SH-SY5Y (cell line): ENCODE measurements around the gene RASSF7.

Experiments
- GATA2 ChIP-seq: IDR thresholded peaks from 2 replicates; pipeline ENCODE4 v1.6.1; 2011; ENCODE audit warnings: mild to moderate bottlenecking, low read depth, low read length
- GATA3 ChIP-seq: IDR thresholded peaks from 2 replicates; pipeline ENCODE4 v1.6.1; 2011; ENCODE audit warnings: low read depth, mild to moderate bottlenecking, low read length, moderate library complexity

RASSF7 gene

DNA sequence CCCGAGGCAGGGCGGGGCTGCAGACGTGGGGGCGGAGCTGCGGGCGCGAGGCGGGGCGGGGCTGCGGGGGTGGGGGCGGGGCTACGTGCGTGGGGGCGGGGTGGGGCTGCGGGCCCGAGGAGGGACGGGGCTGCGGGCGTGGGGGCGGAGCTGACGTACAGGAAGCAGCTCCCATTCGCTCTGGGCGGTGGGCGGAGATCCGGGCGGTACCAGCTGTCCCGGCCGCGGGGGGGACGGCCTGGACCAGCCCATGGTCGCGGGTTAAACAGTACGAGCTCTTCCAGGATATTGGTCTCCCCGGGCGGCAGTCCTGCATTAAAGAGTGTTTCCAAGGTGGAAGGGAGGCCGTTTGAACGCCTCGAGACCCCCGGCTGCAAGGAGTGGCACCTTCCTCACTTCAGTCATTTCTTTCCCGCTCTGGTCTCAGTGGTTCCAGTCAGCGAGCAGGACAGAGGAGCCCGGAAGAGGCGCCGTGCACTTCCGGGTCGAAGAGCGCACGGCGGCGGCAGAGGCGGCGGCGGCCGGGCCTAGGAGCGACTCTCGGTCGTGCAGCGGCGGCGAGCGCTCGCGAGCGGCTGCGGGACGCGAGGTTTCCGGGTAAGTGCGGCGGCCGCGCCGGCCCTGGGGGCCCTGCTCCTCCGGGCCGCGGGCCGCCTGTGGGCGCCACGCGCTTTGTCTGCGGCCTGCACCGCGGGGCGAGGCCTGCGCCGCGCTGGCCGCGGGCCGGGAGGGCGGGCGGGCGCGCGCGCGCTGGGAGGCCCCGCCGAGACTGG is 15.4 kb downstream of the RASSF7 start, which contains the start of gene PHRF1:
TSS of gene PHRF1 (plus strand) at position 475 of the 773 bp plus-strand sequence. CDS start 5,043 bp downstream, outside the sequence.
- TF ChIP-seq GATA3 (no peak), GATA2 (no peak)

DNA sequence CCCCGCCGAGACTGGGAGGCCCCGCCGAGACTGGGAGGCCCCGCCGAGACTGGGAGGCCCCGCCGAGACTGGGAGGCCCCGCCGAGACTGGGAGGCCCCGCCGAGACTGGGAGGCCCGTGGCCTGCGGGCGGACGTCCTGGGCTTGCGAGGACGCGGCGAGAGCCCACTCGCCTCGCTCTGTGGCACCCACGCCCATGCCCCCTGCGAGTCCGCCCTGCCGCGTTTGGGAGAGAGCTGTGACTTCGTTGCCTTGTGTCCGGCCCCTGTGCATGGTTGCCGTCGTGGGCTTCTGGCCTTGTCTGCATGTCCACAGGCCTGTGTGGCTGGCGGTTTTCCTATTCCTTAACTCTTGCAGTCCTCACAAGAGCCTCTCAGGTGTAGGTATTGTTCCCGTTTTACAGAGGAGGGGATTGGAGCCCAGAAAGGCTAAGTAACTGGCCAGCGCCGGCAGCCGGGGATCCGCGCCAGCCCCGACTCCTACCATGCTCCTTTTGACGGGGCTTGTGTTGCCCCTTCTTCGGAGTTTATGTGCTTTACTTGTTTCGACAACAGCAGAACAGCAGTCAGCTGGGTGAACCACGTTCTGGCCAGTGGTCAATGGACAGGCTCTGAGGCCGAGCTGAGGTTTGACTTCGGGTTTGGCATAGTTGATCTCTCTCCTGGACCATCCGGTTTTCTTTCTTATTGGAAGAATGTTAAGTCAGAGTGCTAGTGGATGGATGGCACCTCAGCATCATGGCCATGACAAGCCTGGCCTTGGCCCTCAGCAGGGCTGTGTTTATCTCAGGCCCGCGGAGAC is 16.2 kb downstream of the RASSF7 start:
- TF ChIP-seq GATA2 (no peak), GATA3 (no peak)

- TF ChIP-seq GATA3 (no peak), GATA2 (no peak)
Measured at GRCh38 chr11:577611-577894, 16.8 kb downstream of the RASSF7 start.

- no peak for TF ChIP-seq GATA2
- TF ChIP-seq GATA3 = no peak
Measured at GRCh38 chr11:578276-579035, 17.7 kb downstream of the RASSF7 start.

DNA sequence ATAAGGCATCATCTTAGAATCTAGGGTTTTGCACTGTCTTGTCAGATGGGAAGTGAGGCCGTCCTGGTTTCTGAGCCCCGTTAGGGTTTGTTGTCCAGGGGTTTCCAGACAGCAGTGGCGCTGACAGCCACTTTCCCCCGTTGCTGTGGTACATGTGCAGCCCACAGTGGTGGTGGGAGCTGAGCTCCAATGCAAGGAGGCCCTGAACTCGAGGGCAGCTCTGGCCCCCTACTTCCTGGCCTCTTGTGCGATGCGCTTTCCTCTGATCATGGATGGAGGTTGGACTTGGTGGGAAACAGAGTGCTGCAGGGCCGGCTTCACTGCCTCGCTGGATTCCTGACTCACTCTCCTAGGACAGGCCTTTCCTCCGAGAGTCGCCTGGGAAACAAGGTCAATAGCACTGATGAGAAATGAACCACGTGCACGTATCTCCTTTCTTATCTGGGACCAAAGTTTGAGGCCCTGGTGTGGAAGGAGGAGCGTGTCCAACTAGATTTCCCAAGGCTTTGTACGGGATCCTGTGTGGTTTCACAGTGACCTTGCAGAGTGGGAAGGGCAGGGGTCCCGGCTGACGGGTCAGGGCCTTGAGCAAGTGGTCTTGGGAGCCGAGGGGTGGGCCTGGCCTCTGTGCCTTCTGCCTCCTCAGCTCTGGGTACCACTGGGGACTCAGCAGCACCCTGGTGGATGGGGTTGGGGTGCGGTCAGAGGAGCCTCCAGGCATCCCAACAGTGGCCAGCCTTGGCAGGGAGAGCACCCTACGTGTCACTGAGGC is 19.2 kb downstream of the RASSF7 start:
- TF ChIP-seq GATA3 (no peak), GATA2 (no peak)

GRCh38 chr11:581342-581741 is 20.6 kb downstream of the RASSF7 start:
- TF ChIP-seq GATA3 (no peak), GATA2 (no peak)

- TF ChIP-seq GATA2 (no peak), GATA3 (no peak)
Measured at GRCh38 chr11:581752-582151, 21.0 kb downstream of the RASSF7 start.

- TF ChIP-seq GATA3 (no peak), GATA2 (no peak)
Measured at GRCh38 chr11:584287-584686, 23.5 kb downstream of the RASSF7 start.

GRCh38 chr11:586376-587316 is 25.9 kb downstream of the RASSF7 start:
- TF ChIP-seq GATA3 = no peak
- no peak for TF ChIP-seq GATA2

- no peak for TF ChIP-seq GATA3
- no peak for TF ChIP-seq GATA2
Measured at GRCh38 chr11:587546-587945, 26.8 kb downstream of the RASSF7 start.

DNA sequence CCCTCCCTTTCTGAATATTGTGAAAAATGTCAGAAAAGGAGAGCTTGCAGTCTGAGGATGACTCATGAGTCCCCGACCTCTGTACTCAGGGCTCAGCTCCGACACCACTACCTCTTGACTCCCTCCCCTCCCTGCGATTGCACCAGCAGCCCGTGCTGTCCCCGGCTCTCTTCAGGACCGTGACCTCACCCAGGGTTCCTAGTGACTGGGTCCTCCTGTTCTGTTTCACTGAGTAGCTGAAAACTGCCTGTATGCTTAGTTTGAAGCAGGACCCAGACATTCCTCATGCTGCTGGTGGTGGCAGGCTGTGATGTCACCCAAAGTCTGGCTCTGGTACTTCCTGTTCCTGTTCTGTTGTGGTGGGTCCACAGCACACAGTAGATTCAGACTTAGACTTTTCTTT is 27.2 kb downstream of the RASSF7 start:
- TF ChIP-seq GATA2 = no peak
- TF ChIP-seq GATA3 = no peak

DNA sequence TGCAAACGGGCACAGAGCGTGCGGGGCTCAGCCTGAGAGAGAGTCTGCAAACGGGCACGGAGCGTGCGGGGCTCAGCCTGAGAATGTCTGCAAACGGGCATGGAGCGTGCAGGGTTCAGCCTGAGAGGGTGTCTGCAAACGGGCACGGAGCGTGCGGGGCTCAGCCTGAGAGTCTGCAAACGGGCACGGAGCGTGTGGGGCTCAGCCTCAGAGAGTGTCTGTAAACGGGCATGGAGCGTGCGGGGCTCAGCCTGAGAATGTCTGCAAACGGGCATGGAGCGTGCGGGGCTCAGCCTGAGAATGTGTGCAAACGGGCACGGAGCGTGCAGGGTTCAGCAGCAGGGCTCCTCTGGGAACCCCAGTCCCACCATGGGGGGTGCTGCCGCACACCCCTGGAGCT is 29.0 kb downstream of the RASSF7 start:
- TF ChIP-seq GATA3 (no peak), GATA2 (no peak)

DNA sequence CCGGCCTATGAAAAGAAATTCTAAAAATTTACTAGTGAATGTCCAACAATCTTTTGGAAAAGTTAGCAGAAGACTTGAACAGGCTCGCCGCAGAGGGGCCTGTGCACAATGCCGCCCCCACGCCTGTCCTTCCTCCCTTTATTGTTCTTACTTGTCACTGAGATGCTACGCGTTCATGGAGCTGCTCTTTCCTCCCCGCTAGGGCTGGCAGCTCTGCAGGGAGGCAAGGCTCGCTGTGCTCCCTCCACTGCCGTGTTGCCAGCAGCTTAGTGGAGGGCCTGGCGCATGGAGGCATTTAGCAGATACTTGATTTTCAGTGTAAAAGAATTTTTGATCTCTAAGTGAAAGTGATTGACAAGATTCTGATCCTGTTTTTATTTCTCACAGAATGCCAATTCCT is 30.2 kb downstream of the RASSF7 start:
- TF ChIP-seq GATA3 (no peak), GATA2 (no peak)

- TF ChIP-seq GATA3 (no peak), GATA2 (no peak)
Measured at GRCh38 chr11:592501-592900, 31.7 kb downstream of the RASSF7 start.
